NCI-H2081 (cell line): ENCODE results near the gene CAMK2B.

Experiments used
- DNase-seq, 2 experiments: peaks; one replicate each; lab custom pipeline; 2025; lab: John Stamatoyannopoulos, UW

CAMK2B gene

DNA sequence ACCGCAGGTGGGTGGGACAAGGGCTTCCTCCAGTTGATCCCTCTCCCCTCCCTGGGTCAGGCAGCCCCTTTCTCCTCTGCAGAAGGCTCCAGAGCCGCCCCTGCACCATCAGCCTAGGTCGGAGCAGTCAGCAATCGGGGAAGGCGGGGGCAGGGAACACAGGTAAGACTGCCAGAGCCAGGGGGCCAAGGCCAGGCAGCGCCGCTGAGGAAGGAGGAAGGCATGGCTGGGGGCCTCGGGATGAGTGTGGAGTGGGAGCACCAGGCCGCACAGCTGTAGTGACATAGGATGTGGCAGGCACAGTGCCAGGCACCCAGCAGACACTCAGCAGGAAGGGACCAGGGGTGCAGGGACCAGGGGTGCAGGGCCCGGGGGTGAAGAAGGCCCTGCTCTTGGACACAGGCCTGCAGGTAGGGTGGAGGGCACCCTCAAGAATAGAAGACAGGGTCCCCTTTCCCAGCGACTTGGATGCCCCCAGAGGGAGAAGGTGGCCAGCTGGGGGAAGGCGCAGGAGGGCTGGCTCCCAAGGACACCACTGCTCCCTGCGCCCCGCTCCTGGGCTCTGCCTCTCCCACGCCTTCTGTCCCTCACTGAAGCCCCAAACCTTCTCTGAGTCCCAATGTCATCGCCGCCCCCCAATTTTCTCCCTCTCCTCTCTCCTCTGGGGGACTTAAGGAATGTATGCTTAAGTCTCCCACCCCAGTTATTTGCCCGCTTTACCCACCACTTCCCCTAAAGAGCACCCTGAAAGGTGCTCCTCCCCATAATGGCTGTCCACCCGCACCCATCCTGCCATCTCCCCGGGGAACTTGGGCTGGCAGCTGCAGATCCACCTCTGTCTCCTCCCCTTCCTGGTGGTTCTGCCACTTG lies 38.5 kb downstream of the CAMK2B start:
- no peak for DNase-seq

- DNase-seq: no peak
Measured at GRCh38 chr7:44286182-44286617, 39.2 kb downstream of the CAMK2B start.

DNA sequence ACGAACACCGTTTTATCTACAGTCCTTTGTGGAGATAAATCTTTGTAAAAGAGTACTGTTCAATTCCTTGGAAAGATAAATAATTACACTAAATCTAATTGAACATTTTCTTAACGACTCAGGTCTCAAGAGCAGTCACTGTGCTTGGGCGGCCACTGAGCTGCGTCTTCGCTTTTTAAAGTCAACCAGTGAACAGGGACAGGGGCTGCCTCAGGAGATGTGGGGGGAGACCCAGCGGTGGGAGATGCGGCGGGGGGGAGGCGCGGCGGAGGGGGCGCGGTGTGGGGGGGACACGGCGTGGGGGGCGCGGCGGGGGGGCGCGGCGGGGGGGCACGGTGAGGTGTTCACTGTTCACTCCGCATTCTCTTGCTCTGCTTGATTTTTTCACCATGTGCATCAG lies 39.8 kb downstream of the CAMK2B start:
- no peak for DNase-seq

DNA sequence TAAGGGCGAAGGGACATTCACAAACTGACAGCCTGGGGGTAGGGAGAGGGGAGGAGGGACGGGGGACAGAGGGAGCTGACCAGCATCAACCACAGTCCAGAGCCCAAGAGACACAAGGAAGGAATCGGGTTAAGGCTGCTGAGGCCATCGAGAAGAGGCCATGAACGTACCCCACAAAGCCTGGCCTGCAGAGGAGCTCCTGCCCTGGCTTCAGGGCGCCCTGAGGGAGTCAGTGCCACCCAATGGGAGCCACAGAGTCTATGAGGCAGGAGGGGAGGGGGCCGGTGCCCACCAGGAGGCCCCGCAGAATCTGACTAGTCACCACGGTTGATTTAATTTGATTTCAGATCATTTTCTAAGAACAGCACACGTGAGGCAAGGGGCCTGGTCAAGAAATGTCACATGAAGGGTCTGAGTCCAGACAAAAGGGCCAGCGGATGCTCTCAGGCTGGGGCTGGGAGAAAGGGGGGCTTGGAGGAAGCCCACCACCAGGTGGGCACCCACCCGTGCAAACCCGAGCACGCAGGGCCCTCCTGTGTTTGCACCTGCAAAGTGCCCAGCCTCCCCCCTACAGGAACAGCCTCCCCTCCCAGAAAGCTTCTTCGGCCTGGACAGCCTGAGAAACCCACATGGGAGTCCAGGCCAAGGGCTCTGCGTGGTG lies 40.4 kb downstream of the CAMK2B start:
- DNase-seq: no peak

GRCh38 chr7:44284216-44284615 lies 41.2 kb downstream of the CAMK2B start:
- no peak for DNase-seq

- DNase-seq: no peak
Measured at GRCh38 chr7:44283381-44284211, 41.8 kb downstream of the CAMK2B start.

DNA sequence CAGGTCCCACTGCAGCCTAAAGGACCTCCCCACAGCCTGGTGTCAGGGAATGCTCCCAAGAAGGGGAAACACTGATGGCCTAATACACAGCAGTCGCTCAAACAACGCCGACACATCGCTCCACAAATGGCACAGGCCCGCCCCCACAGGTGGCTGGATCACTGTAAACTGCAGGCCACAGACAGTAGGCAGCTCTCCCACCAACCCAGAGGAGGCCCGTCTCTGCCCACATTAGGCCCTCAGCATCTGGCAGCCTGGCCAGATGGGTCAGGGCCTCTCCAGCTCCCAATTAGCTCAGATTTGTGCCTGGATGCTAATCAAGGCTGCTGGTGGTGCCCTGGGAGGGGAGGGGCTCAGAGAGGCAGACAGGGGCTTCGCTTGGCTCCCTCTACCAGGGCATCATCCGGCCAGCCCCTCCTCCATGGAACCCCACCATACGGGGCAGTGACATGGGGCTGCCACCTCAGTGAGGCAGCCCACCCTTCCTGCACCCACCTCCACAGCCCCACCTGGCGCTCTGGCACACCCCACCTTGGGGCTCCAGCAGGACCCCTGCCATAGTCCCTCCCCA lies 42.7 kb downstream of the CAMK2B start:
- DNase-seq: no peak

- DNase-seq: no peak
Measured at GRCh38 chr7:44281811-44282600, 43.4 kb downstream of the CAMK2B start.

- no peak for DNase-seq
Measured at GRCh38 chr7:44280993-44281721, 44.2 kb downstream of the CAMK2B start.

DNA sequence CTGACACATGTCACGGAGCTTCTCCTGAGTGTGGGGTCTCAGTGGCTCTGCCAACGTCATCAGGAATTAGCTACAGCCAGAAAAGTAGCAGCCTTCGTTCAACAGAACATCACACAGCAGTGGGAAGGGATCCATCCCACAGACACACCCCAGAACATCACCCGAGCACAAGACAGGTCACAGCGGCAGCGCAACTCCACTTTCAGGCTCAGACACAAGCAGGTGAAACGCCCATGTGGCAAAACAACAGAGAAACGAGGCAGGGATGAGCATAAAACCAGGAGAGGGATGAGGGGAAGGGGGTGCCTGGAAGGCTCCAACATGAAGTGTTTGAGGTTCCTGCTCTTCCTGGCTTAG lies 44.8 kb downstream of the CAMK2B start:
- DNase-seq: no peak

- DNase-seq: no peak
Measured at GRCh38 chr7:44279731-44280505, 45.5 kb downstream of the CAMK2B start.

DNA sequence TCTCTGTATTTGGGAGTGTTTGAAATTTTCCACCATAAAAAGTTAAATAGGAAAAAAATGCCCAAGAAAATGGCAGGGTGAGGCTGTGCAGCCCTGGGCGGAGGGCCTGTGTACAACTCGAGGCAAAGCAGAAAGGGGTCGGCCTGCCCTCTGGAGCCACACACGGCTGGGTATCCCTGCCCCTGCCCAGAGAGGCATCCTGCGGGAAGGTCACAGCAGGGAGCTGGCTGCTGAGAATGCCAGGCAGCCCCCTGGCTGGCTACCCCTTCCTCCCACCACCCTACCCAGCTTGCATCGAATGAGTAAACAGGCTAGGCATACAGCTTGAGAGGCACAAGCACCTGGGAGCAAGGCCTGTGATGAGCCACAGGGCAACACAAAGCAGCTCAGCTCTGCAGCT lies 46.1 kb downstream of the CAMK2B start:
- no peak for DNase-seq

- DNase-seq: no peak
Measured at GRCh38 chr7:44278451-44279161, 46.8 kb downstream of the CAMK2B start.

DNA sequence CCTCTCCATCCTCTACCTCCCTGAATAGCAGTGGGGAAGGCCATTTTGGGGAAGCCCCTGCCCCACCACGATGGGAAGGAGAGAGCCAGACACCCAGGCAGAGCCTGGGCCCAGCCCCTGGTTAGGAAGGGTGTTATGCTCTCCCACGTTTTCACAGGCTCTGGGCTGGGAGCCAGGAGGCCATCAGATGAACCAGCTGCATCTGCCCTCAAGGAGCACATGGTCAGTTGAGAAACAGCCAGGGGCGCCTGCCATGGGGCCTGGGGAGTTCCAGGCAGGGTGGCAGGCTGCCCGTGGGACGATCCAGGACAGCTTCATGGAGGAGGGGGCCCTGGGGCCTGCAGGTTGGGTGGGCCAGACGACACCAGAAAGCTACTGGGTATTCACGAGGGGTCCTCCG lies 47.5 kb downstream of the CAMK2B start:
- no peak for DNase-seq

- DNase-seq: no peak
Measured at GRCh38 chr7:44277391-44277790, 48.0 kb downstream of the CAMK2B start.

DNA sequence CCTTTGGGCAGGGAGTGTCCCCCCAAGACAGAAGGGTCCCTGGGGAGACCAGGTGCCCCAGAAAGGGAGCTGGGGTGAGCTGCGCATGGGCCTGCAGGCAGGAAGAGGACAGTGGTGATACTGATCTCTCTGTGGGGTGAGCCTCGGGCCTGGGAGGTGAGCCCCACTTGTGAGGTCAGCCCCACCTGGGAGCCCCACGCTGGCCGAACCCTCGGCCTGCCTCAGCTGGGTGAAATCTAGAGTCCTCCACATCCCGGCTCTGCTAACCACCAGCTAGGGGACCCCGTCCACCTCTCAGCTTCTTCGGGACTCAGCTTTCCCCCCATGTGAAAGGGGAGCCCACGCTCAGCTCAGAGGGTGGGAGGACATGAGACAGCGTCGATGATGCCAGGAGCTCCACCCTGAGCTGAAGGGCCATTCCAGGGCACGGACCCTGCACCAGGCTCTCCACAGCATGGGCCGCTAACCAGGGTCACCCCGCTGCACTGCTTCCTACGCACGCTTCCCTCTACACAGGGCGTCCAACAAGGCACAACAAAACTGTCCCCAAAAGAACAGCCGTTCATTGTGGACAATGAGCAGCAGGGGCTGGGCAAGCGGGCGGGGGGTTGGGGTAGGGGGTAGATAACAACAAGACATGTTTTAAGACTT lies 48.7 kb downstream of the CAMK2B start:
- DNase-seq: no peak

- peak; percentile 35 to 45 for DNase-seq
Measured at GRCh38 chr7:44275957-44276570, 49.3 kb downstream of the CAMK2B start.

DNA sequence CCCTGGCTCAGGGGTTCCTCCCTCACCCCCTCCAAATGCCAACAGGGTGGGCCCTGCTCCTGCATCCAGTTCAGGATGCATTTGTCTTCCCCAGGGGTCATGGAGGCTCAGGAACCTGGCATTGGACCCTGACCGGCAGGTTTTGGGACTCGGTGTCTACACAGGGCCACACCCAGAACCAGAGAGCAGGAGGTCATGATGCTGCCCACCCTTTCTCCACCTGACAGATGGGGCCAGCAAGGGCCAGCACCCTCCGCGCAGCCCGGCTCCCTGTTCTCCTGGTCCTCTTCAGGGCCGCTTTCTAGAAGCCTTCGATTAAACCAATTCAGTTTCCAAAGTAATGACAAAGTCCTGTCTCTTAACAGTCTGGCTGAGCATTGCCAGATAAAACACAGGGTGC lies 50.2 kb downstream of the CAMK2B start:
- no peak for DNase-seq
